ENCODE data around the gene NACA2.
A peak's percentile ranks its signal among the peaks of the same experiment; 100 is the strongest.

DNA sequence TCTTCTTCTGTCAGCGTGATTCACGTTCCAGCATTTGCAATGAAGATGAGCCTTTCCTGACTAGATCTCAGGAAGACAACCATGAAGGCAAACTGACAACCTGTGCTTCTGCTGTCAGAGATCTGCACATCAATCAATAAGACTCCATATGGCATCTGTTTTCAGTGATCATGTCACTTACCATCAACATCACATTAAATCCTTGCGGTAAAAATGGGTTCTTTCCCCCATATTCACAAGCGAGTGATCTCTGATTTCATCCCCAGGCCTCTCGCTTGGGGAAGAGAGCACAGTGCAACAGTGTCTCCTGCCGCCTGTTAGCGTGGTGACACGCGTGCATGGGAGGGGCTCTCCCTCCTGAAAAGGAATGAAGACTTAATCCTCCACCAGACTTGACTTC, 11.1 kb downstream of the NACA2 start:
- TF ChIP-seq, protein P1, sequence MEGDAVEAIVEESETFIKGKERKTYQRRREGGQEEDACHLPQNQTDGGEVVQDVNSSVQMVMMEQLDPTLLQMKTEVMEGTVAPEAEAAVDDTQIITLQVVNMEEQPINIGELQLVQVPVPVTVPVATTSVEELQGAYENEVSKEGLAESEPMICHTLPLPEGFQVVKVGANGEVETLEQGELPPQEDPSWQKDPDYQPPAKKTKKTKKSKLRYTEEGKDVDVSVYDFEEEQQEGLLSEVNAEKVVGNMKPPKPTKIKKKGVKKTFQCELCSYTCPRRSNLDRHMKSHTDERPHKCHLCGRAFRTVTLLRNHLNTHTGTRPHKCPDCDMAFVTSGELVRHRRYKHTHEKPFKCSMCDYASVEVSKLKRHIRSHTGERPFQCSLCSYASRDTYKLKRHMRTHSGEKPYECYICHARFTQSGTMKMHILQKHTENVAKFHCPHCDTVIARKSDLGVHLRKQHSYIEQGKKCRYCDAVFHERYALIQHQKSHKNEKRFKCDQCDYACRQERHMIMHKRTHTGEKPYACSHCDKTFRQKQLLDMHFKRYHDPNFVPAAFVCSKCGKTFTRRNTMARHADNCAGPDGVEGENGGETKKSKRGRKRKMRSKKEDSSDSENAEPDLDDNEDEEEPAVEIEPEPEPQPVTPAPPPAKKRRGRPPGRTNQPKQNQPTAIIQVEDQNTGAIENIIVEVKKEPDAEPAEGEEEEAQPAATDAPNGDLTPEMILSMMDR (conservative IDR thresholded peaks at IDR 0.05; ENCODE audit: low read depth, low read length): 0 out of 2 replicates have a peak, but pooled peaks have one; percentile 5
- TF ChIP-seq MAZ (IDR thresholded peaks at IDR 0.05; ENCODE audit: borderline replicate concordance, low read depth, low read length) (no peak), CEBPB (IDR thresholded peaks at IDR 0.05; ENCODE audit: low read depth, low read length) (no peak), POLR2A (IDR thresholded peaks at IDR 0.05; ENCODE audit: low read depth, low read length) (no peak), SMC3 (IDR thresholded peaks at IDR 0.05; ENCODE audit: low read depth, low read length) (no peak), MAFK (IDR thresholded peaks at IDR 0.05; ENCODE audit: low read depth, low read length) (no peak)

Data from IMR-90 (cell line).